Measurements from ENCODE around the gene CRTC3.

Gene CRTC3

DNA sequence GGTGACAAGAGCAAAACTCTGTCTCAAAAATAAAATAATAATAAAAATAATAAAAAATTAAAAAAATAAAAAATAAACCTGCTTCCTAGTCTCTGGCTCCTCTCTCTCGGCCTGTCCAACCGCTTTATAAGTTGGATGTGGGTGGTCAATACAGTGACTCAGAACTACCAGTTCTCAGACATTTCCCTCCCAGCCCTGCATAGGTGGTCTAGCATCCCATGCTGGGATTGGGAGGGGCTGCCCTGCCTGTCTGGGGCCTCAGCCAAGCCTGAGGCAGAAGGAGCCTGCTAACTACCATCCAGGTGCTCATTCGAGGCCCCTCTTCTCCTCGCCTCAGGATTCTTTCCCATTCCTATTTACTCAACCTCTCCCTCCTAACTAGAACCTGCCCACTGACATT lies 154.2 kb downstream of the CRTC3 start:
- H3K14ac ChIP-seq (ENCODE audit: low read length) = no peak overlapping the region
- DNase-seq (ENCODE audit: low spot score) = no peak
- no peak overlapping the region for H4K8ac ChIP-seq (ENCODE audit: low read depth, low read length)
- H2AK5ac ChIP-seq (ENCODE audit: low read depth, low read length) = no peak overlapping the region
- H3K18ac ChIP-seq (ENCODE audit: low read length) = no peak overlapping the region
- H2BK15ac ChIP-seq (ENCODE audit: low read length) = no peak overlapping the region
- H4K91ac ChIP-seq (ENCODE audit: low read depth, low read length, poor library complexity) = no peak overlapping the region
- WGBS, 2 donors (ENCODE audit: extremely low coverage in 2 of 2, insufficient read length in 2 of 2, insufficient replicate concordance in 1 of 2) = no CpG with 5 or more reads among the region's 4 CpGs
- no peak overlapping the region for H3K4me3 ChIP-seq (ENCODE audit: low read length in 2 of 2)
- no peak overlapping the region for H3K23ac ChIP-seq (ENCODE audit: low read depth, low read length, poor library complexity)
- no peak overlapping the region for H2BK120ac ChIP-seq (ENCODE audit: low read depth, low read length)
- H3K9ac ChIP-seq (ENCODE audit: low read depth, low read length, poor library complexity) = no peak overlapping the region
- H3K36me3 ChIP-seq (replicated peaks in 1 of 2; ENCODE audit: control insufficient read depth in 2 of 2, insufficient read depth in 2 of 2, low read length in 2 of 2) = no peaks in the 10 kb centered on the region
- H3K4me2 ChIP-seq (ENCODE audit: insufficient read depth, low read length, poor library complexity, severe bottlenecking) = no peak overlapping the region
- H2AFZ ChIP-seq (ENCODE audit: low read length) = no peak overlapping the region
- H3K4me1 ChIP-seq (ENCODE audit: control insufficient read depth in 2 of 2, insufficient read depth in 1 of 2, low read depth in 1 of 2, low read length in 2 of 2) = peaks cover 0 to 2% of the 10 kb centered on the region in 2 donors
- no peak overlapping the region for H3K4ac ChIP-seq (ENCODE audit: low read length)
- no peaks in the 10 kb centered on the region for H3K27me3 ChIP-seq (ENCODE audit: control insufficient read depth in 3 of 3, insufficient read depth in 3 of 3, low read depth in 1 of 3, low read length in 3 of 3)
- no peak overlapping the region for H2BK12ac ChIP-seq (ENCODE audit: low read length)
- H3K9me3 ChIP-seq (replicated peaks in 1 of 2; ENCODE audit: control insufficient read depth in 2 of 2, insufficient read depth in 1 of 2, low read depth in 1 of 2, low read length in 2 of 2) = peaks cover 0 to 6% of the 10 kb centered on the region in 2 donors
- H3K27ac ChIP-seq (replicated peaks; ENCODE audit: low read length) = no peak overlapping the region
- H3K79me1 ChIP-seq (ENCODE audit: low read depth, low read length) = no peaks in the 10 kb centered on the region
- H2BK5ac ChIP-seq (ENCODE audit: low read length) = no peak overlapping the region

DNA sequence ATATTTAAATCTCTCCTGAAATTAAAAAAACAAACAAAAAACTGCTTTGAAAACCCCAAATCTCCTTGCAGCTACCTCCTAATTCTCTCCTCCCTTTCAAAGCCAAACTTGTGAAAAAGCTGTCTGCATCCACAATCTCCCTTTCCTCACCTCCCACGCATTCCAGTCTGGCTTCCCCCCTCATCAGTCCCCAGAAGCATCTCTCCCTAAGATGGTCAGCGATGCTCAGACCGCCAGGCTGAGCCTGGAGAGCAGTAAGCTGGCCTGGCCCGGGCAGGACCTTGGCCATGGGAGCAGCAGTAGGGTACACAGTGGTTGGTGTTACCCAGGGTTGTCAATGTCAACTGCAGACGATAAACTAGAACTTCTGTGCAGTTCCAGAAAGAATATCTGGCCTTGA lies 154.6 kb downstream of the CRTC3 start:
- Histone ChIP-seq H3K4me2 (ENCODE audit: insufficient read depth, low read length, poor library complexity, severe bottlenecking) (no peak overlapping the region), H3K36me3 (replicated peaks in 1 of 2; ENCODE audit: control insufficient read depth in 2 of 2, insufficient read depth in 2 of 2, low read length in 2 of 2) (no peaks in the 10 kb centered on the region), H4K8ac (ENCODE audit: low read depth, low read length) (no peak overlapping the region), H2AK5ac (ENCODE audit: low read depth, low read length) (no peak overlapping the region), H2BK15ac (ENCODE audit: low read length) (no peak overlapping the region), H3K4me3 (ENCODE audit: low read length in 2 of 2) (peak overlapping the region in 1 of 2 donors; percentile 23), H3K4ac (ENCODE audit: low read length) (no peak overlapping the region), H2BK12ac (ENCODE audit: low read length) (no peak overlapping the region), H4K91ac (ENCODE audit: low read depth, low read length, poor library complexity) (no peak overlapping the region), H3K18ac (ENCODE audit: low read length) (no peak overlapping the region), H3K23ac (ENCODE audit: low read depth, low read length, poor library complexity) (no peak overlapping the region), H3K79me1 (ENCODE audit: low read depth, low read length) (no peaks in the 10 kb centered on the region), H3K9ac (ENCODE audit: low read depth, low read length, poor library complexity) (no peak overlapping the region), H3K14ac (ENCODE audit: low read length) (no peak overlapping the region), H2AFZ (ENCODE audit: low read length) (no peak overlapping the region), H2BK5ac (ENCODE audit: low read length) (no peak overlapping the region), H3K4me1 (ENCODE audit: control insufficient read depth in 2 of 2, insufficient read depth in 1 of 2, low read depth in 1 of 2, low read length in 2 of 2) (peaks cover 0 to 2% of the 10 kb centered on the region in 2 donors), H3K27me3 (ENCODE audit: control insufficient read depth in 3 of 3, insufficient read depth in 3 of 3, low read depth in 1 of 3, low read length in 3 of 3) (no peaks in the 10 kb centered on the region), H2BK120ac (ENCODE audit: low read depth, low read length) (no peak overlapping the region), H3K27ac (replicated peaks; ENCODE audit: low read length) (no peak overlapping the region), H3K9me3 (replicated peaks in 1 of 2; ENCODE audit: control insufficient read depth in 2 of 2, insufficient read depth in 1 of 2, low read depth in 1 of 2, low read length in 2 of 2) (peaks cover 0 to 9% of the 10 kb centered on the region in 2 donors)
- WGBS, 2 donors (ENCODE audit: extremely low coverage in 2 of 2, insufficient read length in 2 of 2, insufficient replicate concordance in 1 of 2) = no CpG with 5 or more reads among the region's 5 CpGs
- no peak for DNase-seq (ENCODE audit: low spot score)

DNA sequence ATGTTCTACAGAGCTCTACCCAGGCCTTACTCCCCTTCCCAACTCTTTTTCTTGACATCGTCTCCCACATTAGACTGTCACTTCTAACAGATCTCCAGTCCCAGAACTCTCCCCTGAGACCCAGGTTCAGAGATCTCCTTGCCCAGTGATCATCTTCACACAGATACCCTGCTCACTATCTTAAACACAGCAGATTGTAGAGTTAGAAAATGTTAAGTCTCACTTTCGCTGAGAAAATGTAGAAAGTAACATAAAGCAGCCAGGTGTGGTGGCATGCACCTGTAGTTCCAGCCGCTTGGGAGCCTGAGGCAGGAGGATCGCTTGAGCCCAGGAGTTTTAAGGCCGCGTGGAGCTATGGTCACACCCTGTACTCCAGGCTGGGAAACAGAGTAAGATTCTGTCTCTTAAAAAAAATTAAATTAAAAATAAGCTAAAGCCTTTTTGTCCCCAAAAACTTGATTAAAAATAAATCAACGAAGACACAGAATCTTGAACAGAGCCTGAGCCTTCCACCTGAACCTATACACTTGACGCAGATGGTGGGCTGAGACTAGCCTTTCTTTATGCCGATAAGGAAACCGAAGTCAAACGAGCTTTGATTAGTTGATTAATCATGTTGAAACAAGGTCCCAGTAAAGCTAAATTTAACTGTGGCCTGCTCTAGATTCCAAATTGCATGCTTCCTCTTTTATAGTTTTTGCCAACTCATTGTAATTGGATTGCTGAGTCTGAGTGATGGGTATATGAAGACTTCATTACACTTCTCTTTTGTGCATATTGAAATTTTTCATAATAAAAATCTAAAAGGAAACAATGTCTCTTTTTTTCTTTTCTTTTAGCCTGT lies 156.1 kb downstream of the CRTC3 start:
- H3K27me3 ChIP-seq (ENCODE audit: control insufficient read depth in 3 of 3, insufficient read depth in 3 of 3, low read depth in 1 of 3, low read length in 3 of 3) = no peaks in the 10 kb centered on the region
- H4K91ac ChIP-seq (ENCODE audit: low read depth, low read length, poor library complexity) = no peak overlapping the region
- H3K36me3 ChIP-seq (replicated peaks in 1 of 2; ENCODE audit: control insufficient read depth in 2 of 2, insufficient read depth in 2 of 2, low read length in 2 of 2) = no peaks in the 10 kb centered on the region
- H2AK5ac ChIP-seq (ENCODE audit: low read depth, low read length) = no peak overlapping the region
- H2AFZ ChIP-seq (ENCODE audit: low read length) = no peak overlapping the region
- no peak overlapping the region for H2BK15ac ChIP-seq (ENCODE audit: low read length)
- no peak for DNase-seq (ENCODE audit: low spot score)
- H3K14ac ChIP-seq (ENCODE audit: low read length) = no peak overlapping the region
- H2BK5ac ChIP-seq (ENCODE audit: low read length) = no peak overlapping the region
- H3K79me1 ChIP-seq (ENCODE audit: low read depth, low read length) = no peaks in the 10 kb centered on the region
- no peak overlapping the region for H3K18ac ChIP-seq (ENCODE audit: low read length)
- no CpG with 5 or more reads among the region's 11 CpGs for WGBS, 2 donors (ENCODE audit: extremely low coverage in 2 of 2, insufficient read length in 2 of 2, insufficient replicate concordance in 1 of 2)
- no peak overlapping the region for H3K4me3 ChIP-seq (ENCODE audit: low read length in 2 of 2)
- no peak overlapping the region for H3K4me2 ChIP-seq (ENCODE audit: insufficient read depth, low read length, poor library complexity, severe bottlenecking)
- H2BK120ac ChIP-seq (ENCODE audit: low read depth, low read length) = no peak overlapping the region
- no peak overlapping the region for H3K27ac ChIP-seq (replicated peaks; ENCODE audit: low read length)
- H2BK12ac ChIP-seq (ENCODE audit: low read length) = no peak overlapping the region
- no peak overlapping the region for H3K9ac ChIP-seq (ENCODE audit: low read depth, low read length, poor library complexity)
- H3K4me1 ChIP-seq (ENCODE audit: control insufficient read depth in 2 of 2, insufficient read depth in 1 of 2, low read depth in 1 of 2, low read length in 2 of 2) = peaks cover 0 to 2% of the 10 kb centered on the region in 2 donors
- no peak overlapping the region for H3K4ac ChIP-seq (ENCODE audit: low read length)
- H4K8ac ChIP-seq (ENCODE audit: low read depth, low read length) = no peak overlapping the region
- H3K23ac ChIP-seq (ENCODE audit: low read depth, low read length, poor library complexity) = no peak overlapping the region
- peaks cover 0 to 11% of the 10 kb centered on the region in 2 donors for H3K9me3 ChIP-seq (replicated peaks in 1 of 2; ENCODE audit: control insufficient read depth in 2 of 2, insufficient read depth in 1 of 2, low read depth in 1 of 2, low read length in 2 of 2)

DNA sequence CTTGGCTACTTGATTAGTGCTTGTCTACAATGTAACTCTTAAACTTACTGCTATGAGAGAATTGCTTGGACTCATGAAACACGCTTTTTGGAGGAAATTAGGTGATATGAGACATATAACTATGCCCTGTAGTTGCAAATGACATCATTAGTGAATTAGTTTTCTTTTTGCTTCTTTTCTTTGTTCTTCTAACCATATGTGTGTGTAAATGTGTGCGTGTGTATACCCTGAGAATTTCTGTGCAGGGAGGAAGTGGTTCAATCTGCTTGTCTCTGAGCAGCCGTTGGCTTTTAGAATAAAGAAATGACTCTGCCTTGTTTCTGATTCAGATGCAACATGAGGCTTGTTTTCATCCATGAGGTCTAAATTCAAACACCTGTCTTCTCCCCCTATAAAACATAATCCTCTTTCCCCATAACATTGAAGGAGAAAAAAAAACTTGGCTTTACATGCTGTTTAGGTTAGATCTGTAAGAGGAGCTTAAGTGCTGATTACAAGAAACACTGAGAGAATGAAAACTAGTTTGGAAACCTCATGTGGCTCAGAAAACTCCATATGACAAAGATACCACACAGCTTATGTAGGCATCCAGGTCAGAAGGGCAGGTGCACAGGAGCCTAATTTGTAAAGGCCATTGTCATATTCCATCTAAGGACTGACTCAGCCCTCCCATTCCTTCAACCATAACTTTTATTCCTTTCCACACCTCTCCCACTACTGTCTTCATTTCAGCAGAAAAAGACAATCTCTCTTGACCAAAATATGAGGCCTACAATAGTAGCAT lies 156.9 kb downstream of the CRTC3 start:
- Histone ChIP-seq H3K23ac (ENCODE audit: low read depth, low read length, poor library complexity) (no peak overlapping the region), H3K4me3 (ENCODE audit: low read length in 2 of 2) (no peak overlapping the region), H2BK15ac (ENCODE audit: low read length) (no peak overlapping the region), H3K9ac (ENCODE audit: low read depth, low read length, poor library complexity) (no peak overlapping the region), H3K36me3 (replicated peaks in 1 of 2; ENCODE audit: control insufficient read depth in 2 of 2, insufficient read depth in 2 of 2, low read length in 2 of 2) (no peaks in the 10 kb centered on the region), H2AFZ (ENCODE audit: low read length) (no peak overlapping the region), H2BK120ac (ENCODE audit: low read depth, low read length) (no peak overlapping the region), H2AK5ac (ENCODE audit: low read depth, low read length) (no peak overlapping the region), H4K8ac (ENCODE audit: low read depth, low read length) (no peak overlapping the region), H4K91ac (ENCODE audit: low read depth, low read length, poor library complexity) (no peak overlapping the region), H3K9me3 (replicated peaks in 1 of 2; ENCODE audit: control insufficient read depth in 2 of 2, insufficient read depth in 1 of 2, low read depth in 1 of 2, low read length in 2 of 2) (peaks cover 0 to 11% of the 10 kb centered on the region in 2 donors), H3K27ac (replicated peaks; ENCODE audit: low read length) (no peak overlapping the region), H3K4me2 (ENCODE audit: insufficient read depth, low read length, poor library complexity, severe bottlenecking) (no peak overlapping the region), H3K79me1 (ENCODE audit: low read depth, low read length) (no peaks in the 10 kb centered on the region), H3K27me3 (ENCODE audit: control insufficient read depth in 3 of 3, insufficient read depth in 3 of 3, low read depth in 1 of 3, low read length in 3 of 3) (no peaks in the 10 kb centered on the region), H3K4ac (ENCODE audit: low read length) (no peak overlapping the region), H3K14ac (ENCODE audit: low read length) (no peak overlapping the region), H3K4me1 (ENCODE audit: control insufficient read depth in 2 of 2, insufficient read depth in 1 of 2, low read depth in 1 of 2, low read length in 2 of 2) (peaks cover 0 to 2% of the 10 kb centered on the region in 2 donors), H2BK5ac (ENCODE audit: low read length) (no peak overlapping the region), H2BK12ac (ENCODE audit: low read length) (no peak overlapping the region), H3K18ac (ENCODE audit: low read length) (no peak overlapping the region)
- WGBS, 2 donors (ENCODE audit: extremely low coverage in 2 of 2, insufficient read length in 2 of 2, insufficient replicate concordance in 1 of 2) = no CpG with 5 or more reads among the region's 3 CpGs
- DNase-seq (ENCODE audit: low spot score) = no peak
